NCI-H526 (cell line): ENCODE results near the gene CUX1.
A peak's percentile ranks its signal among the peaks of the same experiment; 100 is the strongest.

ENCODE experiments used
- DNase-seq, 2 experiments: peaks; one replicate each; lab custom pipeline; 2025; lab: John Stamatoyannopoulos, UW

Gene CUX1

DNA sequence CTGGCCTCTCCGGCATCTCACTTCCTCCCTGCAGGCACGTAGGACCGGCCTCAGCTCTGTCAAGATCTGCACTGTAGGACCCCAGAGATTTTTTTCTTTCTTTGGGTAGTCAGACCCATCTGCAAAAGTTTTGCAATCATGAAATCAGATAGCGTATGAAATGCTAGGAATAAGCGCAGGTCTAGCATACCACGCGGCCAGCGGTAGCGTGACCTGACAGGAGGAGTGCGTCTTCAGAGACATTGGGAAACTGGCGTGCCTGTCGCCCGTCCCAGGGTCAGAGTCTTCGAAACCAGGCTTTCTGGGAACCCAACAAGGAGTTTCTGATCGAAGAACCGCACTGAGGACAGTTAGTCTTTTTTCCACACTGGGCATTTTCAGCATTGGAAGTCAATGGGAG, 368.4 kb downstream of the CUX1 start:
- no peak for DNase-seq

GRCh38 chr7:102186306-102186705, 368.9 kb downstream of the CUX1 start:
- DNase-seq, result no peak

GRCh38 chr7:102188746-102189145, 371.3 kb downstream of the CUX1 start:
- DNase-seq, result no peak

- DNase-seq, result no peak
These were observed 372.3 kb downstream of the CUX1 start for GRCh38 chr7:102189756-102190155.

DNA sequence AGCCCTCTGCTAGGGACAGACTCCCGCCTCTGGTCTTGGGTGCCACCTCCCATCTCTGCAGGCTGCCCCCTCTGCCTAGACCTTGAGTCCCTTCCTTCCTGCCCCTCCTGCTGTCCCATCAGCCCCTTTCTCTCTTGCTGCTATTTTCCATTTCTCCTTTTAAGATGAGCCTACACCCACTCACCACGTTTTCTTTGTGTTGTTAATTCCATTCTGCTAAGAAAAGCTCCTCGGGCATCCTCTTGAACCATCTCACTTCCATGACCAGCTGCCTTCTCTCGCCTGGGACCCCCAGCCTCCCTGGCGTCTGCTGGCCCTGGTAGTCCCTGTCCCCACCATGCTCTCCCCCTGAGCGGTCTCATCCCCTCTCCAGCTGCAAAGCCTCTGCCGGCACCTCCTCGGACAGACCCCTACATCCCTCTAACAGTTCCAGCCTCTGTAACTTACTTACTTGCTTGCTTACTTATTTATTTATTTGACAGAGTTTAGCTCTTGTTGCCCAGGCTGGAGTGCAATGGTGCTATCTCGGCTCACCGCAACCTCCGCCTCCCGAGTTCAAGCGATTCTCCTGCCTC, 373.4 kb downstream of the CUX1 start:
- no peak for DNase-seq

DNA sequence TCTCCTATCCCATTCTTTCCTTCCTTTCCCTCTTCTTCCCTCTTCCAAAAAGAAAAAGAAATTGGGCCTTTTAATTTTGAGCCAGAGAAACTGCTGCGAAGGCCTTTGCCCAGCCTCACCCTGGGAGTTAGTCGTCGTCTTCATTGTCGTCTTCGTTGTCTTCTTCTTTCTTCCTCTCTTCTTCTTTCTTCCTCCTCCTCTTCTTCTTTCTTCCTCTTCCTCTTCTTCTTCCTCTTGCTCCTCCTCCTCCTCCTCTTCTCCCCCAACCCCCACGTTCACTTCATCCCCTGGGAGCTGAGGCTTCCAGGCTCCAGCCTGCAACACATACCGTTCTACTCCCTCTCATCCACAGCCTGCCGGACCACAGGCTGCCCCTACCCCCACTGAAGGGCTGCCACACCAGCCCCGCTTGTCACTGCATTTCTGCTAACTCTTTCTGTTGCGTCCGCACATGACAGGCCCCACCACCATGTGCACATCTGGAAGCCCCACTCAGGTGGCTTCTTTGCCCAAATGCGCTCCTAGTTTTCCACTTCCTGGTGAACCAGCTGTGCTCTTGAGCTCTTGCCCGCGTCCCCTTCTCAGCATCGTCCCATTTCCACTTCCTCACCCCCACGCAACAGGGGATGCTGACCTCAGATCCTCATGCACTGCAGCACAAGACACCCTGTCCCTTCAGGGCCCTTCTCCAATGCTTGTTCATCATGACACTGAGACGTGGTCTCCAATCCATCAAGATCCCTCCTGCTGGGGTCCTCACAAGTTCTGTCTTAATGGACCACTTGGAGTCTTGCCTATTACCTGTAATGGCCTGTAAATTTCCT, 374.3 kb downstream of the CUX1 start:
- no peak for DNase-seq

DNA sequence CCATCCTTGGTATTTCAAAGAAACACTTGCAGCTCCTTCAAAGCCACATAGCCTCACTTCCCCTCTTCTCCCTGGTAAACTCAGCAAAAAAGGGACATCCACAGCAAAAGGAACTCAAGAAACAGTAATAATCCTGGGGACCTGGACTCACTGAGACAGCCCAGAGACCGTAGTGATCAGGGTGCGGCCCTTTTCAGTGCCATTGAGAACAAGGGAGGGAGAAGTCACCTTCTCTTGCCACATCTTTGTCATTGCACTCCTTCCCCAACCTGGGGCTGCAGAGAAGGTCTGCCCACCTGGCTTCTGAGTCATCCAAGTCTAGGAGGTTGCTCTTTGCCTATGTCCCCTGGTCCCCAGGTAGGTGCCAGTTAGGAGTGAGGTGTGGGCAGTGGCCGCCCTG, 375.4 kb downstream of the CUX1 start:
- no peak for DNase-seq

DNA sequence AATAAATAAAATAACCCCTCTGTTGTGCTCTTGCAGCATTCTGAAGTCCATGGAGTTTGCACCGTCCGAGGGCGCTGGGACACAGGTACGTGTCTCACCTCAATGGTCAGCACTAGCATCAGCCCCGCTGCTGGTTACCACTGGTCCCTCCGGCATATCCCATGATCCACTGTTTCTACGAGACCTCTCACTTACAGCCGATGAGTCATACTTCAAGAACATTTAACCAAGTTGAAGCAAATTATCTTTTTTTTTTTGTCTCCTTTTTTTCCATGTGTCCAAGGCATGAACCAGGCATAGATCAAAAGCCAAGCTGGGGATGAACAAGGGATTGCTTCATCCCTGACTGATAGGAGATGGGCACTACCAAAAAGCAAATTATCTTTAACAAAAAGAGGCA, 376.4 kb downstream of the CUX1 start:
- DNase-seq, result no peak

DNA sequence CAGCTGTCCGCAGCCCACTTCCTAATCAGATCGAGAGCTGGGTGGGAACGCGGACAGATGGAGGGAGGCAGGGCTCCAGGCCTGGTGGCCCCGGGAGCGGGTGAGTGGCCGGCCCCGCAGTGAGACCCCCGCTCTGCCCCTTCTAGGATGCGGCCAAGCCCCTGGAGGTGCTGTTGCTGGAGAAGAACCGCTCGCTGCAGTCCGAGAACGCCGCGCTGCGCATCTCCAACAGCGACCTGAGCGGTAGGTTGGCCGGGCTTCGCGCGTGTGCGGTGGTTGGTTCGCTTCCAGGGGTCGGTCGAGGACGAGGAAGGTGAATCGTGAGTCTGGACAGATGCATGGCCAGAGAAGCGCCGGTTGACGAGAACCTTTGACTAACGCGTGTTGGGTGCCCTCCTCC, 377.9 kb downstream of the CUX1 start:
- no peak for DNase-seq

DNA sequence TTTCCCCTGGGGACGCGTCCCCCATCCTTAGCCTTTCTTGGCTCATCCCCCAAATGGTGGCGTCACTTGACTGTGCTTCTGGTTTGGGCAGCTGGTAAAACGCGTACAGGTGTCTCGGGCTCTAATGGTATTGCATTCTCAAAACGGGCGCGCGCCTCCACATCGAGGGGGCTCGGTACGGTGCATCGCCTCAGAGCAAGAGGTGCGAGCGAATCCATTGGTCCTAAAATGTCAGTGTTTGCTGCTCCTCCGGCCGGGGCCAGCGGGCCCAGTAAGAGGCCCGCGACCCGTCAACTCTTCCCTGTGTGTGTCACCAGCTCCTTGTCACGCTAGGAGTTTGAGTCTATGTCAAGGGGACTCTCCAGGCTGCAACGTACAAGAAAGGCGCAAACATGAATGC, 378.6 kb downstream of the CUX1 start:
- no peak for DNase-seq

- DNase-seq, result no peak
These were observed 379.7 kb downstream of the CUX1 start for GRCh38 chr7:102197161-102197560.

- no peak for DNase-seq
These were observed 380.2 kb downstream of the CUX1 start for GRCh38 chr7:102197599-102197998.

GRCh38 chr7:102198417-102198956, 381.1 kb downstream of the CUX1 start:
- no peak for DNase-seq

- no peak for DNase-seq
These were observed 384.1 kb downstream of the CUX1 start for GRCh38 chr7:102201576-102201975.

- no peak for DNase-seq
These were observed 385.1 kb downstream of the CUX1 start for GRCh38 chr7:102202556-102202955.

DNA sequence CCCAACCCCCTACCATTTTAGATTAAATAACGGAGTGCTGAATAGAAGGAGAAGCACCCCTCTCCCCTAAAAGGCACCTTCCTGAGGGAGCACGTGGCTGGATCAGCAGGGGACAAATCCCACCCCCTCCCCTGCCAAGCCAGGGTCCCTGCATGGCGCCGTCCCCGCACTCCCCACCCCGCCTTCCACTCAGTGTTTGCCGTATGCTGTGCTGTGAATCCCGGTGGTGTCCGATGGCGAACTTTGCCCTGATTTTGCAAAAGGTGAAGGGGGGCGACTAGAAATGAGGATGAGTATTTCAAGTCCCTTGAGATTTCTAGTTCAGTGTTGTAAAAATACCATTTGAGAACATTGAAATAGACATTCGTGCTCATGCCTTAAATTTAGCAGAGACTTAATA, 385.8 kb downstream of the CUX1 start:
- no peak for DNase-seq

DNA sequence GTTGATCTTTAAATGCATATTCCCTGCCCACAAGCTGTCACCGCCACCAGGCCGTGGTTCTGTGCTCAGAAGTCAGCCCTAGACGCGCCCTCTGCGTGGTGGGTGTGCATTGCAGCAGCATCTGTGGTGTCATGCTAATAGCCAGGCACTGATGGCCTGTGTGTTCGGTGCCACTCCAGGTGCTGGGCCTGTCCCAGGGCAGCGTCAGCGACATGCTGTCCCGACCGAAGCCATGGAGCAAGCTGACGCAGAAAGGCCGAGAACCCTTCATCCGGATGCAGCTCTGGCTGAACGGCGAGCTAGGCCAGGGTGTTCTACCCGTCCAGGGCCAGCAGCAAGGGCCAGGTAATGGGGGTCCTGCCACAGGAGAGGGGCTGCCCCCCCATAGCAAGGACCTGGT, 386.8 kb downstream of the CUX1 start:
- DNase-seq, result no peak

GRCh38 chr7:102205915-102206314, 388.5 kb downstream of the CUX1 start:
- no peak for DNase-seq

DNA sequence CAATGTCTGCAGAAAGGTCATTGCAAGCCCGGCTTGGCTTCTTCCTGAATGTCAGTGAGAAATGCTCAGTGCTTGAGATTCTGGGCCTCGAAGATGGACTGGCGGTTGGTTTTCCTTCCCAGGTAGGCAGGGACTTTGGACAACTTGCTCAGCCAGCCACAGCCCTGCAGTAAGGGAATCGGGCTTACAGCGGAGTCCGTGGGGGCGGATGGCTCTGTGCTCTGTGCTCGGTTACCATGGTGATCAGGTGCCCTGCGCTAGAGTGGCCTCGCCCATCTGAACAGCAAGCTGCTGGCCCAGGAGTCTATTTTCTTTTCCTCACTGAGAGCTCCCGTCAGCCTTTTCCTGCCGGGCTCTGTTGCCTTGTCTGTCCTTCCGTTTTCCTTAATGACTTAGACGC, 391.4 kb downstream of the CUX1 start:
- peak; percentile 26 to 59 for DNase-seq

GRCh38 chr7:102210787-102211186, 393.4 kb downstream of the CUX1 start:
- no peak for DNase-seq

- no peak for DNase-seq
These were observed 394.4 kb downstream of the CUX1 start for GRCh38 chr7:102211590-102212550.

DNA sequence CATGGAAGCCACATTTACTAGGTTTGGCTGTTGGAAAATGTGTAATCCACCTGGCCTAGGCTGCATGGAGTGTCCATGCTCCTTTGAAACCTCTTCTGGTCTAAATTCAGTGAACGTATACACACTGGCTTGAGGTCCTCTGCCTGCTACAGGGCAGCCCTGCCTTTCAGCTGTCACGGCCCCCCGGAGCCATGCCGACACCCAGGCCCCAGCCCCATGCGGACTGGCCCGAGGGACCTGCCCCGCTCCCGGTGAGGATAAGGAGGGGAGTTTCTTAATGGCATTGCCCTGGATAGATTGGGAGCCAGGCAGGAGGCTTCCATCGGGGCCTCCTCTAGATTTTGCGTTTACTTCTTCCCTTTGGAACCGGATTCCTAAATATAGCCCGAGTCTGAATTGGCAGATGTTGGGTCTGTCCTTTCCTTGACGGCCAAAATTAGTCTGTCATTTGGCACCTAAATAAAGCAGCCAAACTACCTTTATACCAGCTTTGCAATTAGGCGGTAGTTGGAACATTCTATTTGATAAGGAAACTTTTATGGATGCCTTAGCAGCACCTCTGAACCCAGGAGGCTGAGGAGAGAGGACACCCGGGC, 397.1 kb downstream of the CUX1 start:
- no peak for DNase-seq
